DND-41 (cell line): ENCODE data around the gene STARD9.

Source experiments
- ATAC-seq: fragments of 200-7000 bp; cut with Tn5 transposase; 3 replicates; pipeline ENCODE4 v1.9.1; 2021; ENCODE audit warnings: low read depth; ENCODE audit not compliant: insufficient read depth
- DNase-seq: peaks from one replicate; pipeline ENCODE4 v3.0.0-alpha.2; 2020
- H2AFZ ChIP-seq: 2 replicates; pipeline ENCODE4 v1.6.0; 2012; ENCODE audit warnings: low read depth, low read length
- H3K27ac ChIP-seq: 2 replicates; pipeline ENCODE4 v1.5.1; 2012; ENCODE audit warnings: low read length, inconsistent platforms
- H3K27me3 ChIP-seq: fragments of 200-600 bp; sonication (generic); 2 replicates; pipeline ENCODE4 v1.6.0; 2012; ENCODE audit warnings: low read length, mild to moderate bottlenecking, inconsistent platforms; ENCODE audit not compliant: insufficient read depth, poor library complexity
- H3K36me3 ChIP-seq: 2 replicates; pipeline ENCODE4 v1.5.1; 2012; ENCODE audit warnings: low read length, inconsistent platforms; ENCODE audit not compliant: insufficient read depth
- H3K4me1 ChIP-seq: 2 replicates; pipeline ENCODE4 v1.5.1; 2012; ENCODE audit warnings: mild to moderate bottlenecking, low read length; ENCODE audit not compliant: insufficient read depth
- H3K4me2 ChIP-seq: 2 replicates; pipeline ENCODE4 v1.6.0; 2012; ENCODE audit warnings: mild to moderate bottlenecking, moderate library complexity, low read length, inconsistent platforms; ENCODE audit not compliant: insufficient read depth
- H3K4me3 ChIP-seq, 2 experiments: fragments of 200-600 bp in 1 of 2; shearing (Covaris generic) in 1 of 2; 2 replicates each; pipeline ENCODE4 v1.5.1; 2012 to 2016; ENCODE audit warnings: inconsistent platforms in 2 of 2, low read length in 2 of 2, mild to moderate bottlenecking in 2 of 2, low read depth in 1 of 2, moderate library complexity in 1 of 2
- H3K79me2 ChIP-seq: 2 replicates; pipeline ENCODE4 v1.6.0; 2012; ENCODE audit warnings: low read length, inconsistent platforms; ENCODE audit not compliant: insufficient read depth
- H3K9ac ChIP-seq: 2 replicates; pipeline ENCODE4 v1.6.0; 2012; ENCODE audit warnings: low read depth, mild to moderate bottlenecking, inconsistent platforms, low read length, moderate library complexity
- H3K9me3 ChIP-seq: 2 replicates; pipeline ENCODE4 v1.5.1; 2012; ENCODE audit warnings: low read length, moderate library complexity, mild to moderate bottlenecking, inconsistent platforms; ENCODE audit not compliant: insufficient read depth, severe bottlenecking
- H4K20me1 ChIP-seq: 2 replicates; pipeline ENCODE4 v1.6.0; 2012; ENCODE audit warnings: low read length; ENCODE audit not compliant: insufficient read depth
- EZH2 ChIP-seq: IDR thresholded peaks from 3 replicates; pipeline ENCODE4 v1.6.1; 2012; ENCODE audit warnings: borderline replicate concordance, low read depth, mild to moderate bottlenecking, moderate library complexity, low read length, inconsistent platforms; ENCODE audit not compliant: severe bottlenecking
- TF ChIP-seq, protein P1 (sequence below): IDR thresholded peaks from 2 replicates; pipeline ENCODE4 v1.5.1; 2012; ENCODE audit warnings: borderline replicate concordance, low read length, moderate library complexity, mild to moderate bottlenecking; ENCODE audit not compliant: poor library complexity, severe bottlenecking; ENCODE audit errors: extremely low read depth

The STARD9 gene

DNA sequence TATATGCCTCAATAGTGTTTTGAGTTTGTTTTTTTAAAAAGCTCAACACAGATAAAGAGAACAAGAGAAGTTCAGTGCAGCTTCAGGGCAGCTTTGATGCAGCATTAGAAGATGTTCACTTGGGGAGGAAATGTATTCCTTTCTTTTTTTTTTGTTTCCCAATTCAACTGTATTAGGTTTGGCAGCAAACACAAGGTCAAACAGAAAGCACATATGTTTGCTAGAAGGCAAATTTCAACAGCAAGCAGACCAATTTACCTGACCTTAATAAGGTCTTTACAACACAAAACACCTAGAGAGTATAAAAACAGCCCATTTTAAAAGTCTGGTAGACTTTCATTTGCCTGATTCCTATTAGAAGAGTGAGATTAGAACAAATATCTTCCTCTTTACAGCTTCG is 168.8 kb downstream of the STARD9 start:
- H2AFZ ChIP-seq, result no peak overlapping the region
- TF ChIP-seq EZH2, result no peak
- H3K4me2 ChIP-seq, result no peak overlapping the region
- ATAC-seq (no peak), DNase-seq (no peak)
- no peak overlapping the region for H3K4me3 ChIP-seq
- no peaks in the 10 kb centered on the region for H3K4me1 ChIP-seq
- no peaks in the 10 kb centered on the region for H3K79me2 ChIP-seq
- H3K36me3 ChIP-seq, result peaks cover 9% of the 10 kb centered on the region
- no peaks in the 10 kb centered on the region for H3K27me3 ChIP-seq
- H4K20me1 ChIP-seq, result no peaks in the 10 kb centered on the region
- H3K9me3 ChIP-seq, result no peaks in the 10 kb centered on the region
- H3K9ac ChIP-seq, result no peak overlapping the region
- no peak overlapping the region for H3K27ac ChIP-seq

DNA sequence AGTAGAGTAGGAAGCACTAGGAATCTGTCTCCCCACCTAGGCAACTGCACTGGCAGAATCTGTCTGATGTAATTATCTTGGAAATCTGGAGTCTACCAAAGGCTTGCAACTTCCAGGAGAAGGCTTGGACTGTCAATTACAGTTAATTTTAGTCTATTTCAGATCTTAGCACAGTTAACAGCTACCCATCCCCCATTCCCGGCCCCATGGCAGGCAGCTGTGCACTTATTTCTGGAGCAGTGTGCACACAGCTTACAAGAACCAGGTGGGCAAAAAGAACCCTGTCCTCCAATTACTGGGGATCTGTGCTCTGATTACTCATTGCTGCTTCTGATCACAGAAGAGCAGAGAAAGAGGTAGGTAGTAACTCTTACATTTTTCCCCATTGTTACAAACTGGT is 173.9 kb downstream of the STARD9 start:
- Histone ChIP-seq H3K36me3 (peaks cover 32% of the 10 kb centered on the region), H3K4me1 (no peaks in the 10 kb centered on the region), H3K27me3 (no peaks in the 10 kb centered on the region), H4K20me1 (no peaks in the 10 kb centered on the region), H3K9me3 (no peaks in the 10 kb centered on the region), H2AFZ (no peak overlapping the region), H3K4me3 (no peak overlapping the region), H3K79me2 (no peaks in the 10 kb centered on the region), H3K9ac (no peak overlapping the region), H3K4me2 (no peak overlapping the region), H3K27ac (no peak overlapping the region)
- DNase-seq (no peak), ATAC-seq (no peak)
- TF ChIP-seq EZH2, result no peak
- TF ChIP-seq, protein P1, sequence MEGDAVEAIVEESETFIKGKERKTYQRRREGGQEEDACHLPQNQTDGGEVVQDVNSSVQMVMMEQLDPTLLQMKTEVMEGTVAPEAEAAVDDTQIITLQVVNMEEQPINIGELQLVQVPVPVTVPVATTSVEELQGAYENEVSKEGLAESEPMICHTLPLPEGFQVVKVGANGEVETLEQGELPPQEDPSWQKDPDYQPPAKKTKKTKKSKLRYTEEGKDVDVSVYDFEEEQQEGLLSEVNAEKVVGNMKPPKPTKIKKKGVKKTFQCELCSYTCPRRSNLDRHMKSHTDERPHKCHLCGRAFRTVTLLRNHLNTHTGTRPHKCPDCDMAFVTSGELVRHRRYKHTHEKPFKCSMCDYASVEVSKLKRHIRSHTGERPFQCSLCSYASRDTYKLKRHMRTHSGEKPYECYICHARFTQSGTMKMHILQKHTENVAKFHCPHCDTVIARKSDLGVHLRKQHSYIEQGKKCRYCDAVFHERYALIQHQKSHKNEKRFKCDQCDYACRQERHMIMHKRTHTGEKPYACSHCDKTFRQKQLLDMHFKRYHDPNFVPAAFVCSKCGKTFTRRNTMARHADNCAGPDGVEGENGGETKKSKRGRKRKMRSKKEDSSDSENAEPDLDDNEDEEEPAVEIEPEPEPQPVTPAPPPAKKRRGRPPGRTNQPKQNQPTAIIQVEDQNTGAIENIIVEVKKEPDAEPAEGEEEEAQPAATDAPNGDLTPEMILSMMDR, result no peak

DNA sequence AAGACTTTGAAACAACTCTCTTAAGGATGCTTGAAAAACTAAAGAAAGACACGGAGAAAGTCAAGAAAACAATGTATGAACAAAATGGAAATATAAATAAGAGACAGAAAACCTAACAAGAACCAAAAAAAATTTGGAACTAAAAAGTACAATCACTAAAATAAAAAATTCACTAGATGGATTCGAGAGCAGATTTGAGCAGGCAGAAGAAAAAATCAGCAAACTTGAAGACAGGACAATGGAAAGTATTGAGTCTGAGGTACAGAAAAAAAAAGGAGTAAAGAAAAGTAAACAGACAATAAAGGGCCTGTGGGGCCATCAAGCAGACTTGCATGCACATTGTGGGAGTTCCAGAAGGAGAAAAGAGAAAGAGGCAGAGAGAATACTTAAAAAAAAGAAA is 174.9 kb downstream of the STARD9 start:
- TF ChIP-seq EZH2, result no peak
- TF ChIP-seq, protein P1, result no peak
- no peak overlapping the region for H3K9ac ChIP-seq
- peaks cover 32% of the 10 kb centered on the region for H3K36me3 ChIP-seq
- no peaks in the 10 kb centered on the region for H3K79me2 ChIP-seq
- H3K27me3 ChIP-seq, result no peaks in the 10 kb centered on the region
- no peak overlapping the region for H3K4me3 ChIP-seq
- no peaks in the 10 kb centered on the region for H4K20me1 ChIP-seq
- no peak overlapping the region for H3K4me2 ChIP-seq
- no peak overlapping the region for H3K27ac ChIP-seq
- H3K4me1 ChIP-seq, result no peaks in the 10 kb centered on the region
- no peak for DNase-seq
- H3K9me3 ChIP-seq, result no peaks in the 10 kb centered on the region
- no peak for ATAC-seq
- no peak overlapping the region for H2AFZ ChIP-seq

DNA sequence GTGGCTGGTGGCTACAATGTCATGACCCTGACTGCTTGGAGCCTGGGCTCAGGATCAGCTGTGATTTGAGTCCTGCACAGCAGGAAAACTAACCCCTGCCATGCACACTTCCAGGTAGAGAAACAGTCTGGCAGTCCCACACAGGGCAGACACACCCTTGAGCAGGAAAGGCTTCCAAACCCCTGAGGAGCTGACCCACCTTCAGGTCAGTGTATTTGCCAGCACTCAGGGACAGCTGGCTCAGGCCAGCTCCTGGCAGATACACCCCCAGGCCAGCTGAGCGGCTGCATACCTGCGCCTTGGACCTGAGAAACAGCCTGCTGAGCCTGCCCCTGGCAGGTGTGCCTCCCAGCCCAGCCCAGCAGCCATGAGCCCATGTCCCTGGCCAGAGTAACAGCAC is 183.7 kb downstream of the STARD9 start:
- no peak overlapping the region for H3K27ac ChIP-seq
- H3K4me1 ChIP-seq, result no peaks in the 10 kb centered on the region
- TF ChIP-seq, protein P1, result no peak
- TF ChIP-seq EZH2, result no peak
- no peaks in the 10 kb centered on the region for H3K27me3 ChIP-seq
- H2AFZ ChIP-seq, result no peak overlapping the region
- H3K9me3 ChIP-seq, result peaks cover 17% of the 10 kb centered on the region
- peaks cover 5% of the 10 kb centered on the region; the same call in 1 of the 2 replicates for H3K79me2 ChIP-seq
- no peak for DNase-seq
- no peak overlapping the region for H3K4me2 ChIP-seq
- H3K4me3 ChIP-seq, result no peak overlapping the region
- H4K20me1 ChIP-seq, result no peaks in the 10 kb centered on the region
- no peak for ATAC-seq
- H3K36me3 ChIP-seq, result no peaks in the 10 kb centered on the region; the same call in 1 of the 2 replicates
- no peak overlapping the region for H3K9ac ChIP-seq
